Uterus (tissue), 4 donors: ENCODE data around the gene TMEM129. TPM values are rescaled to one million over a fixed set of nuclear protein-coding genes. Genes with fewer than 3 reads are reported as not detected.
A peak's percentile ranks its signal among the peaks of the same experiment; 100 is the strongest.

Source experiments
- DNase-seq, 2 donors: peaks; one replicate each; pipeline ENCODE4 v3.0.0-alpha.2; 2019 to 2020
- H3K27ac ChIP-seq, 2 donors: fragments of 200-600 bp; sonication (generic); 1 replicate in 1 of 2; 2 replicates in 1 of 2; pipeline ENCODE4 v1.5.1; 2016 to 2018
- H3K27me3 ChIP-seq, 2 donors: fragments of 200-600 bp; sonication (generic); one replicate each; pipeline ENCODE4 v1.5.1; 2018 to 2019; ENCODE audit warnings: control low read depth in 1 of 2
- H3K36me3 ChIP-seq, 2 donors: fragments of 200-600 bp; sonication (generic); one replicate each; pipeline ENCODE4 v1.5.1; 2019; ENCODE audit warnings: control low read depth in 1 of 2
- H3K4me1 ChIP-seq, 2 donors: fragments of 200-600 bp; sonication (generic); one replicate each; pipeline ENCODE4 v1.5.1; 2018 to 2019; ENCODE audit warnings: control low read depth in 1 of 2
- H3K4me3 ChIP-seq, 2 donors: fragments of 200-600 bp; sonication (generic); 1 replicate in 1 of 2; 2 replicates in 1 of 2; pipeline ENCODE4 v1.5.1; 2018 to 2019; ENCODE audit warnings: mild to moderate bottlenecking in 1 of 2
- H3K9me3 ChIP-seq, 2 donors: fragments of 200-600 bp; sonication (generic); one replicate each; pipeline ENCODE4 v1.5.1; 2019; ENCODE audit warnings: control low read depth in 1 of 2
- CTCF ChIP-seq, 4 experiments: fragments of 200-600 bp in 2 of 4; fragments of 450-650 bp in 2 of 4; sonication (generic) in 2 of 4; IDR thresholded peaks; one replicate each; pipeline ENCODE4 v1.5.1; 2016 to 2019; ENCODE audit warnings: antibody characterized with exemption in 4 of 4, mild to moderate bottlenecking in 2 of 4, moderate library complexity in 1 of 4
- POLR2A ChIP-seq, 2 donors: fragments of 450-650 bp; IDR thresholded peaks; one replicate each; pipeline ENCODE4 v1.6.1; 2016; ENCODE audit warnings: antibody characterized with exemption in 2 of 2, mild to moderate bottlenecking in 1 of 2, moderate library complexity in 1 of 2
- intact Hi-C: fragments of 100-400 bp; cut with DNase I; formaldehyde crosslinking; loops from one replicate; pipeline ENCODE4 v1.15.1; 2023; ENCODE audit warnings: low total_unique reads
- total RNA-seq, 4 donors: library from RNA; depleted of rRNA in 3 of 4; stranded (reverse); fragments of >200 nt in 3 of 4; gene quantifications; one replicate each; pipeline versions ENCODE4 v1.1.0 to v1.2.4, GENCODE V29; 2014 to 2023
- donor health status: DM: yes; HTN: yes; CAD: no.

Gene TMEM129
- total RNA-seq, 4 donors from 2014 or later: 31.0 to 99.7 (median 42.7) TPM

- no peak overlapping the region for H3K27ac ChIP-seq
- peak; percentile 55 to 63 for DNase-seq
- intact Hi-C loops: loop anchor here (5.0 kb wide), 1 partner anchor 34 kb away; no protein-coding TSS in a partner anchor
These were observed 27.8 kb downstream of the TMEM129 start for GRCh38 chr4:1693131-1693896.

GRCh38 chr4:1691737-1692373 lies 29.3 kb downstream of the TMEM129 start:
- Histone ChIP-seq H3K9me3 (no peaks in the 10 kb centered on the region), H3K4me1 (no peaks in the 10 kb centered on the region), H3K27ac (no peak overlapping the region), H3K4me3 (no peak overlapping the region), H3K36me3 (no peaks in the 10 kb centered on the region), H3K27me3 (no peaks in the 10 kb centered on the region)
- TF ChIP-seq CTCF (IDR thresholded peaks at IDR 0.05) (no peak), POLR2A (IDR thresholded peaks at IDR 0.05) (no peak)
- intact Hi-C loops: loop anchor here (5.0 kb wide), 1 partner anchor 35 kb away; no protein-coding TSS in a partner anchor
- no peak for DNase-seq

More at GRCh38 chr4:1693131-1693896, 27.8 kb downstream of the TMEM129 start:
- Histone ChIP-seq H3K4me3 (no peak overlapping the region), H3K9me3 (no peaks in the 10 kb centered on the region), H3K36me3 (no peaks in the 10 kb centered on the region), H3K27me3 (no peaks in the 10 kb centered on the region), H3K4me1 (no peaks in the 10 kb centered on the region)
- TF ChIP-seq CTCF (IDR thresholded peaks at IDR 0.05): peak; percentile 79 to 86 (median 82)
- no peak for TF ChIP-seq POLR2A (IDR thresholded peaks at IDR 0.05)

GRCh38 chr4:1690698-1691097 lies 30.4 kb downstream of the TMEM129 start:
- Histone ChIP-seq H3K27me3 (no peaks in the 10 kb centered on the region), H3K4me1 (no peaks in the 10 kb centered on the region), H3K9me3 (no peaks in the 10 kb centered on the region), H3K36me3 (no peaks in the 10 kb centered on the region), H3K27ac (no peak overlapping the region), H3K4me3 (no peak overlapping the region)
- DNase-seq: no peak
- no peak for TF ChIP-seq POLR2A (IDR thresholded peaks at IDR 0.05)
- intact Hi-C loops: loop anchor here (5.0 kb wide), 1 partner anchor 37 kb away; no protein-coding TSS in a partner anchor

- peaks cover 0 to 8% of the 10 kb centered on the region in 2 donors for H3K4me1 ChIP-seq
- no peak for DNase-seq
- no peaks in the 10 kb centered on the region for H3K9me3 ChIP-seq
- no peaks in the 10 kb centered on the region for H3K36me3 ChIP-seq
- no peaks in the 10 kb centered on the region for H3K27me3 ChIP-seq
- TF ChIP-seq POLR2A (IDR thresholded peaks at IDR 0.05): no peak
- TF ChIP-seq CTCF (IDR thresholded peaks at IDR 0.05): no peak
- H3K4me3 ChIP-seq: no peak overlapping the region
- intact Hi-C loops: no loop called here
- no peak overlapping the region for H3K27ac ChIP-seq
These were observed 34.6 kb downstream of the TMEM129 start for GRCh38 chr4:1686440-1687036.

GRCh38 chr4:1685235-1686150 lies 35.6 kb downstream of the TMEM129 start:
- intact Hi-C loops: no loop called here
- no peaks in the 10 kb centered on the region for H3K9me3 ChIP-seq
- no peaks in the 10 kb centered on the region for H3K36me3 ChIP-seq
- no peak for TF ChIP-seq POLR2A (IDR thresholded peaks at IDR 0.05)
- H3K27ac ChIP-seq: peak overlapping the region in 1 of 2 donors; percentile 61
- H3K4me3 ChIP-seq: no peak overlapping the region
- peaks cover 0 to 8% of the 10 kb centered on the region in 2 donors for H3K4me1 ChIP-seq
- no peaks in the 10 kb centered on the region for H3K27me3 ChIP-seq
- peak in 1 of 2 donors; percentile 24 for DNase-seq
